NCI-H2029 treated with DMSO at 0.1 percent for 48 hours (cell line): Measurements from ENCODE around the gene BPIFA1.

ENCODE experiments used
- DNase-seq: peaks from one replicate; lab custom pipeline; 2025; lab: John Stamatoyannopoulos, UW

Gene BPIFA1

DNA sequence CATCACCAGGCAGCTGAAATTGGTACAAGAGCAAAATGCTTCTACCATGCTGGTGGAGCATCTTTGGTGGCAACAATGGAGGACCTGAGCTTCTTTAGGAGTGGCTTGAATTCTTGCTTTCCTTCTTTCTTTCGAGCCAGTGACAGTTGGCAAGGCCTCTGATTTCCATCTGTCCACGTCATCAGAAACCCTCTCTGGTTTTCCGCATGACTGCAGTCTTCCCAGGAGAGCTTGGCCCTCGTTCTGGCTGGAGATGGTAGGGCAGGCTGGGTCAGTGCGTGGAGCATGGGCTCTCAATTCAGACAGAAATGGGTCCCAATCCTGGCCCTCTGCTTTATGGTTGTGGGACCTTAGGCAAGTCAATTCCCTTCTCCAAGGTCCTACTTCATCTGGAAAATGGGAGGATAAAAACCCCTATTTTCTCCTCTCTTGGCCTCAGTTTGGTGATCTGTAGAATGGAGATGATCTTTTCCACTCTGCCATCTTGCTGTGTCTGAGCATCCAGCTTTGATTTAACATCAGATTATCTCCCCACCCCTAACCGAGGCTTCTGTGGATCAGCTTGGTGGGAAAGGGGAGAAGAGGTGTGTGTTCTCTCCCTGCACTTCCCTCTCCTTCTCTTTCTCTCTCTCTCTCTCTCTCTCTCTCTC, 43.6 kb downstream of the BPIFA1 start:
- DNase-seq, result no peak

DNA sequence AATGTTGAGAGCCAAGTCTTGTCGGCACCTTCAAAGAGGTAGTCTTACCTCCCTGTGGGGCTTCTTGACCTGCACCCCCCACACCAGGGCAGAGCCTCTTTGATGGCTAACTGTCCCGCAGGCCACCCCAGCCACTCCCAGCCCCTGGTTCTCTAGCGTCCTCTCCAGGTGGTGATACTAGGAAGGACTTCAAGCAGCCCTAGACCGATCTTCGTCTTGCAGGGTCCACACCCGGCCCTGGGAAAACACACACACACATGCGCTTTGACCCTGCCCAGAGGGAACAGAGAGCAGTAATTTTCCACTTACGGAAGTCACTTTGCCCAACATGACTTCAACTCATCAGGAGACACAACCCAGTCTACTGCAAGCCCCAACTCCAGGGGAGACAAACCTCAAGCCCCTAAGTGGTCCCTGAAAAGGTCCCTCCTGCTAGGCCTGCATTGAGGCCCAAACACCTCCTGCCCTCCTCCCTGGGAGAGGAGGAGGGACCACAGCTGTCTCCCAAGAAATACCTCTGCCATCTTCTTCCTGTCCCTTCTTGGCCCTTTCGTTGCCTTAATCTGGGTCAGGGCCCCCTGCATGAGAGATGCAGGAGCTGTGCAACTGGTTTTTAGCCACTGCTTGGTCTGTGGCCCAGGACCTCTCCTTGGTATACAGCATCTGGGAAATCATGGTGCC, 44.3 kb downstream of the BPIFA1 start:
- no peak for DNase-seq

DNA sequence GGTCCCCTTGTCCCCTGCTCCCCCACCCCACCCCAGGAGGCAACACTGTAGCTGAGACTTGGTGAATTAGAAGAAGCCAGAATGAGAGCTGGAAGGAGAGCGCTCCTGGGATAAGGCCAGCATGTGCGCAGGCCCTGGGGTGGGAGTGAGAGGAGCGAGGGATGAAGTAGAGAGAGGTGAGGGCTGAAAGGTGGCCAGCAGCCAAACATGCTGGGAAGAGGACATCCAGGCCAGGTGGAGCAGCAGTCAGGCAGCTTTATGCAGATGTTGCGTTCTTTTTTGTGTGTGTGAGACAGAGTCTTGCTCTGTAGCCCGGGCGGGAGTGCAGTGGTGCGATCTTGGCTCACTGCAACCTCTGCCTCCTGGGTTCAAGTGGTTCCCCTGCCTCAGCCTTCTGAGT, 45.0 kb downstream of the BPIFA1 start:
- DNase-seq, result peak; percentile 44

DNA sequence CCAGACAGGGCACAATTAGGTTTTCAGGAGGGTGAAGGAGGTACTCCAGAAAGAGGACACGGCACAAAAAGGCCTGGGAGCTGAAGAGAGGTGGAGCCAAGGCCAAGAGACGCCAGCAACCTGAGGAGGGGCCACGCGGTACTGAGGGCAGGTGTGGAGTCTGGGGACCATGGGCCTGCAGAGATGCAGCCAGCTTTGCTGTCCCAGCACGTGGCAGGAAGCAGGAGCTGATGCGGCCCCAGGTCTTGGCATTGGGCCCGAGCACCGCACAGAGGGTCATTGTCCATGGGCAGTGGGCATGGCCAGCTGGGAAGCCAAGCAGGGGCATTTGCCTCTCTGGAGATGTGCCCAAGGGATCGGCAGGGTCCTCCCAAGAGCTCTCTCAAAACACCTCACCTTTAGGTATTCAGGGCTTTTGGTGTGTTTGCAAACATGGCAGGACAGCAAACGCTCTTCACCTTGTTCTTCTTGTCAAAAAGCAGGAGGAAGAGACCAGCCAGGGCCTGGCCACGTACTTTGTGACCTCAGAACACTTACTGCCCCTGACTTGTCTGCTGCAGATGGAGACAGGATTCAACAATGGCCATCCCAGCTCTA, 45.9 kb downstream of the BPIFA1 start:
- DNase-seq, result peak; percentile 39

DNA sequence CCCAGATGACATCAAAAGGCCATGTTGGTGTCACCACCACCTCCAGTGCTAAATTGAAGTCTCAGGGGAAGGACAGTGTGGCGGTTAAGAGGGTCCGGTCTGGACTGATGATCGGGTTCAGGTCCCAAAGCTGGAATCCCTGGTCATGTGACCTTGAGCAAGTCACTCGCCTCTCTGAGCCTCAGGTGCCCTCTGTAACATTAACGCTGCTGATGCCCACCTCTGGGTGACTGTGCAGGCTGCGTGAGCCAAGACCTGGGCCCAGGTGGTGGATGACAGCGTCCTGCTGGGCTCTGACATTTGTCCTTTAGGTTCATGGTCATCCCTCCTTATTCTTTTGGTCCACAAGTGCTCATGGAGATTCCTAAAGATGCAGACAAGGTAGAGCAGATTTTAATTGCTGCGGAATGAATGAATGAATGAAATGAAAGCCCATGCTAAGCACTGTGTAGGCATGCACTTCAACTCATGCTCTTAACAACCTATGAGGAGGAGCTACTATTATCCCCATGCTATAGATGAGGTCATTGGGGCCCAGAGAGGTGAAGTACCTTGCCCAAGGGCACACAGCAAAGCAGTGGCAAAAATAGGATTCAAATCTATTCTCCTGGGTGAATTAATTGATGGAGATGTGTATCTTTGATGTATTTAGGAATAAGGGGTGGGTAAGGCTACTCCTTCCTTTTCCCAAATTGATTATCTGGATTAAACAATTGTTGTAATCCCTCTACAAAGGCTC, 46.6 kb downstream of the BPIFA1 start:
- no peak for DNase-seq

DNA sequence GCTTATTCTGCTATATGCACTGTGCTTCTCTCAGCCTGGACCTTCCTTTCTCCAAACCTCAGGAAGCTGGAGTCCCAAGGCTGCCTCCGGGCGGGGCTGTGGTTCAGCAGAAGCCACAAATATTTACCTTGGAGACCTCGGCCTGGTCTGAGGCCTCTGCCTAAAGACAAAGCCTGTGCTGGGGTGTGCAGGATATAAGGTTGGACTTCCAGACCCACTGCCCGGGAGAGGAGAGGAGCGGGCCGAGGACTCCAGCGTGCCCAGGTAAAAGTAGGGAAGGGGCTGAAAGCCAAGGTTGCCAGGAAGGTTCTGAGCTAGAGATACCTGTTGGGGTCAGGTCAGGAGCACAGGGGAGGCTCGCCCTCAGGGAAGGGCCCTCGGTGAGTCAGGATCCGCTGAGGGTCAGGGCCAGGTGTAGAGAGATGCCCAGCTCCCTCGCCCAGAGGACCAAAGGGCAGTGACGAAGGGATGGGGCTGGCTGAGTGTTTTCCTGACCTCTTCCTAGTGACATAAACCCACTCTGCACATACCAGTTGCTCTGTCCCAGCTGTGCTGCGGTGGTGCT, 47.3 kb downstream of the BPIFA1 start, which contains the start of gene BPIFB1:
TSS of gene BPIFB1 (plus strand) at position 224 of the 565 bp plus-strand sequence. CDS start 2,860 bp downstream, outside the sequence.
- DNase-seq, result no peak

DNA sequence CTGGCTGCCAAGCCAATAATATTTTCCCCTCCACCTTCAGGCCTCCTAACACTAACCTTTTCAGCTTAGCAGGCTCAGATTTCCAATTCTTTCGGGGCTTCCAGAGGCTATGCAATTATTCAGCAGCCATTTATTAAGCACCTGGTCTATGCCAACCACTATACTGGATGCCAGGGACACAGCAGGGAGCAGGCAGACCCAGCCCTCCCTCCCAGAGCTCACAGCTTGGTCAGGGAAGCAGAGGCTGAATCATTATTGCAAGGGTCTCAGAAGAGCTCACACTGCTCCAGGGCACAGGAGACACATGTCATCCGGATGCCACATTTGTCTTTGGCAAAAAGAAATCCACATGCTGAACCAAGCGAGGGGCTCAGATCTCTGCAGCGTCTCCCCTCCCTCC, 48.5 kb downstream of the BPIFA1 start:
- DNase-seq, result no peak

DNA sequence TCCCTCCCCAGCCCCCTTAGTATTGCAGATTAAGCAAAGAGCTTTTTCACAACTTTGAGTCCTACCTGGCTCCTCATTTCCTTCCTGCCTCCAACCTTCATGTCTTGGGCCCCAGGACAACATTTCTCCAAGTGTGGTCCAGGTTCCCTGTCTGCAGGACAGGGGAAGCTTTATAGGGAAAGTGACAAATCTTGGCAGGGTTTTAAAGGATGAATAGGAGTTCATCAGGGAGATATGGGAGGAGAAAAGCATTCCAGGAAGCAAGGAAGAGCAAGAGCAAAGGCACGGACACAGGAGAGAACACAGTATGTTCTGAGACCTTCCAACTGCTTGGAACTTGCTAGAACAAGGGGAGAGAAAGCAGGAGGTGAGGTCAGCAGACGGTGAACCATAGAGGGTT, 49.1 kb downstream of the BPIFA1 start:
- no peak for DNase-seq

DNA sequence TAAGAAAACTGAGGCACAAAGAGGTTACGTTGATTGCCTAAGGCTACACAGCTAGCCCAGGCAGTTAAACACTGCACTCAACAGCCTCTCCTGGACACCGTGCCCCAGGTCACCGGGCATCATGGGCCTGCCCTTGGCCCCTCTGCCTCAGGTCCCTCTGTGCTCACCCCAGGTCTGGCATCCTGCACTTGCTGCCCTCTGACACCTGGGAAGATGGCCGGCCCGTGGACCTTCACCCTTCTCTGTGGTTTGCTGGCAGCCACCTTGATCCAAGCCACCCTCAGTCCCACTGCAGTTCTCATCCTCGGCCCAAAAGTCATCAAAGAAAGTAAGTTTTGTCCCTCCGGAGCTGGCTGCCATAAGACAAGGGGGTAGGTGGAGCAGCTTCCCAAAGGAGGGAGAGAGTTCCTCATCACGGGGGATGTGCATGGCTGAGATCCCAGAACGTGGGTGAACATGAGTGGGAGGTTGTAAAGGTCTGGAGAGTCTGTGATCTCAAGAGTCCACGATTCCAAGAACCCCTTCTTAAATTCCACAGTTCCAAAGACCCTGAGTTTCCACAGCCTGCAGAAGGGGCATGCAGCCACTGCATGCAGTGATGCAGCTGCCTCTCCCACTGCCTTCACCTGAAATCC, 50.2 kb downstream of the BPIFA1 start:
- DNase-seq, result no peak

DNA sequence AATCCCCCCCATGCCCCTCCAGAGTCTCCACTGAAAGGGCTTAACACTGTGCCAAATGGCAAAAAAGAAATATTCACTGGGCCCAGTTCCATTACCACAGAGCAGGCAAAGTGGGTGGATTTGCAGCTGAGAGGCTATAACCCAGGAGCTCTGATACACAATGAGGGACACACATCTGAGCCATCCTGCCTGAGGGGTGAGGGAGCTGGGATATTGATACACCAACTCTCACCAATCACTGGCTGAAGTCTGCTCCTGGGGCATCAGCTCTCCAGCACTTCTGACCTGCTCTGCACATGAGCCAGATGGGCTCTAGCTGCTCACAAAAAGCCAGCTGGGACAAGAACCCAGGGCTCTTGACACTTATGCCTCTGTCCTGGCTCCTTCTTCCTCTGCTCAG, 52.1 kb downstream of the BPIFA1 start:
- DNase-seq, result no peak

DNA sequence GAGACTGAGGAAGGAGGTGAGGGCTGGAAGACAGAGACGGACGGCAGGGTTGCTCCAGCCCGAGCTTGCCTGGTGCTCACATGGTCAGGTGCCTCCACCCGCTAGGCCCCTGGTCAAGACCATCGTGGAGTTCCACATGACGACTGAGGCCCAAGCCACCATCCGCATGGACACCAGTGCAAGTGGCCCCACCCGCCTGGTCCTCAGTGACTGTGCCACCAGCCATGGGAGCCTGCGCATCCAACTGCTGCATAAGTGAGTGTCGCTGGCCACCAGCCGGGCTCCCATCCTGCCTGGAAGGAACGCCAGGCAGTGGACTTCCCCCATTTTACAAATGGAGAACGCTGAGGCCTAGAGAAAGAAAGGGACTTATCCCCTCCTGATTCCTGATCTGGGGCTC, 55.1 kb downstream of the BPIFA1 start:
- no peak for DNase-seq

DNA sequence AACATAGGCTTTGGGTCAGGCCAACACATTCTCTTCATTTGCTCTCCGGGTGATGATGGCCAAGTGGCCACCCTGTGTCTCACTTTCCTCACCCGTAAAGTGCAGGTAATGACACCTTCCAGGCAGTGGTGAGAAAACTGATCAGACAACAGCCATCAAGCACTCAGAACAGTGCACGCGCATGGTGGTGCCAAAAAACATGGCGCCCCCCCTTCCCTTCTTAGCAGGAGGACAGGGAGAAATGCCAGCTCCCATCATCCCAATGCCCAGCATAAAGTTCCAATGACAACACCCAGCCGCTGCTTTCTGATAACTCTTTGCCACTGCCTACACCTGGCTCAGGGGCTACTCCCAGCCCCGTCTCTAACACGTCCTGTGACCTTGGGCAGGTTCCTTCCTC, 55.6 kb downstream of the BPIFA1 start:
- no peak for DNase-seq

DNA sequence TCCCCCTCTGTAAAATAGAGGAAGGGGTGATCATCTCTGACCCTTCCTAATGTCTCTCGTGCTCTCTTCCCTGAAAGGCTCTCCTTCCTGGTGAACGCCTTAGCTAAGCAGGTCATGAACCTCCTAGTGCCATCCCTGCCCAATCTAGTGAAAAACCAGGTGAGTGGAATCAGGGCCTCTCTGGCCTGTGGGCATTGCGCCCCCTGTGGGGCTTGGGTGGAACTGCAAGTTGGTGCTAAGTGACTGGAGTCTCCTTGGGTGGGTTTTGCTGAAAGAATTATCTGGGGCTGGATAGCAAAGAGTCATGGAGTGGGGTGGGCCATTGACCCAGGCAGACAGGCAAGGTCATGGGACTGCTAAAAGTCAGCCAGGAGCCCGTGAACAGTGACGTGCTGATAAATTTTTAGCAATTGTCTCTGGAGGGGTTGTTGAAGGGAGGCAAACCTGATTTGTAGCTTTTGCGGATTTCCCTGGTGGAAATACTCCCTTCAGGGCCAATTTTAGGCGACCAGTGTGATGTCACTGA, 56.1 kb downstream of the BPIFA1 start:
- peak; percentile 29 for DNase-seq
